Dendritic cell treated with granulocyte-macrophage colony-stimulating factor and Interleukin-4, amounts not matched to agents 40 ng/mL and 50 ng/mL, for 4 days (primary cell): ENCODE data around the gene TC2N.
"Not testable (repeated sequence)": the region's sequence is repeated elsewhere in the genome, so short reads cannot be mapped to it uniquely, and the experiment has no call there.

ENCODE experiments used
- H3K27ac Mint-ChIP-seq: one replicate; pipeline ENCODE4 v1.8.0; 2022; ENCODE audit warnings: mild to moderate bottlenecking, mixed read lengths
- H3K27me3 Mint-ChIP-seq: one replicate; pipeline ENCODE4 v1.8.0; 2022; ENCODE audit warnings: mild to moderate bottlenecking, mixed read lengths
- H3K36me3 Mint-ChIP-seq: one replicate; pipeline ENCODE4 v1.8.0; 2022; ENCODE audit warnings: low read depth, mixed read lengths
- H3K4me1 Mint-ChIP-seq: one replicate; pipeline ENCODE4 v1.8.0; 2022; ENCODE audit warnings: low read depth, mixed read lengths
- H3K4me3 Mint-ChIP-seq: one replicate; pipeline ENCODE4 v1.8.0; 2022; ENCODE audit warnings: mild to moderate bottlenecking, moderate library complexity, mixed read lengths
- H3K9me3 Mint-ChIP-seq: one replicate; pipeline ENCODE4 v1.8.0; 2022; ENCODE audit warnings: mixed read lengths
- intact Hi-C: fragments of 100-400 bp; cut with micrococcal nuclease; formaldehyde crosslinking; loops from one replicate; pipeline ENCODE4 v1.15.0; 2022

Gene TC2N

DNA sequence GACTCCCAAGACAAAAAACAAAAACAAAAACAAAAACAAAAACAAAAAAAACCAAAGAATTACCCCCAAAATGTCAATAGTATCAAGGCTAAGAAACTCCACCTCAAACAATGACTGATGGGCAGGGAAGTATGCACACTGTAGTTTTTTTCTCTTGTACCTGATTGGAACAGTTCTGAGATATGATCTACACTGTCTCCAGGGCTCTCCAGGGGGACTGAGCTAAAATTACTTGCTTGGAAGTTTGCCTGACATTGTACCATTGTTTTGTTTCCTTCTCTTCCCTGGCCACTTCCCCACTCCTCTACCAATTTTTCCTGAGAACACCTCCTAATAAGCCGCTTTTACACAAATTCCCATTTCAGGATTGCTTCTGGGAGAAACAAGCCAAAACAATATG lies 113.2 kb downstream of the TC2N start:
- intact Hi-C loops, result no loop called here
- no peak overlapping the region for H3K4me3 Mint-ChIP-seq
- no peak overlapping the region for H3K27ac Mint-ChIP-seq
- no peaks in the 10 kb centered on the region for H3K27me3 Mint-ChIP-seq
- no peaks in the 10 kb centered on the region for H3K36me3 Mint-ChIP-seq
- H3K4me1 Mint-ChIP-seq, result no peaks in the 10 kb centered on the region
- H3K9me3 Mint-ChIP-seq, result peaks cover 2% of the 10 kb centered on the region

DNA sequence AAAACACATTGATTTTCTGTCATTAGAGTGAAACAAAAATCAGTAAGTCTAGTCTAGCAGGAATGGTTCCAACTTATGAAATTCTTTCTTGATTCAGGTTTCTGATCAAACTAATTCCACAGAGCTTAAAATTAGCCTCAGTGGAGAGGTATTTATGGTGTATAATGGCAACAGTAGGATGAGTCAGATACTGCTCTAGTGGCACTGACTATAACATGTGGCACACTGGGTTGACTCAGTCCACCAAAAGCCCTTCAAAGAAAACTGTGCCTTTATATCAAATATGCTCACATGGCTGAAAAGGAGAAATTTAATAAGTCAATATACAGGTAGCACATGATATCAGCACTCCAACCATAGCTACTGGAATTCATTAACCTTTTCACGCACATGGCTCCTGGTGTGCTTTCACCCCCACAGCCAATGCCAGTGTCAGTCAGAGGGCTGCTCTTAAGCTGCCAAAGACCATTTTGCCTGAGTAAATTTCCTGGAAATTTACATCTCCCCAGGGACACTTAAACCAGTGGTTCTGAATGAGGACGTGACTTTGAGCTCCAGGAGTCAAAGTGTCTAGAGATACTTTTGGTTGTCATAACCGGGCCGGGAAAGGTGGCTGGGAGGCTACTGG lies 113.7 kb downstream of the TC2N start:
- Mint-ChIP-seq H3K27ac (no peak overlapping the region), H3K9me3 (no peaks in the 10 kb centered on the region), H3K4me3 (no peak overlapping the region), H3K36me3 (no peaks in the 10 kb centered on the region), H3K27me3 (no peaks in the 10 kb centered on the region), H3K4me1 (no peaks in the 10 kb centered on the region)
- intact Hi-C loops, result no loop called here

DNA sequence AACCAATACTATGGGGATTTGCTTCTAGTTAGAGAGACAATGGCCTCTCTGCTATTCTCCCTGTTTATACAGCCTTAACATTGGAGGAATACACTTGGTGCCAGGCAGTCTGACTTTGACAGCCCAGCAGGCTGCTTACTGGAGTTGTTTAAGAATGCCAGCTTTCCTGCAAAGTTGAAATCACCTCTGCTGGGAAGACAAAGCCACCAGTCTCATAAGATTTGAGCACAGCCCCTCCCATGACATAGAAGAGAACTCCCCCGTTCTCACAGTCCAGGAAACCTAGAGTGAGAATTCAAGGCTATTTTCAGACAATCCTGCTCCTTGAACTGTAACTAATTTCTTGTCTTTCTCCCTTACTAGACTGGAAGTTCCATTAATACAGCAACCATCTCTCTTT lies 114.4 kb downstream of the TC2N start:
- Mint-ChIP-seq H3K4me1 (no peaks in the 10 kb centered on the region), H3K9me3 (no peaks in the 10 kb centered on the region), H3K4me3 (no peak overlapping the region), H3K36me3 (no peaks in the 10 kb centered on the region), H3K27me3 (no peaks in the 10 kb centered on the region), H3K27ac (no peak overlapping the region)
- intact Hi-C loops, result no loop called here

DNA sequence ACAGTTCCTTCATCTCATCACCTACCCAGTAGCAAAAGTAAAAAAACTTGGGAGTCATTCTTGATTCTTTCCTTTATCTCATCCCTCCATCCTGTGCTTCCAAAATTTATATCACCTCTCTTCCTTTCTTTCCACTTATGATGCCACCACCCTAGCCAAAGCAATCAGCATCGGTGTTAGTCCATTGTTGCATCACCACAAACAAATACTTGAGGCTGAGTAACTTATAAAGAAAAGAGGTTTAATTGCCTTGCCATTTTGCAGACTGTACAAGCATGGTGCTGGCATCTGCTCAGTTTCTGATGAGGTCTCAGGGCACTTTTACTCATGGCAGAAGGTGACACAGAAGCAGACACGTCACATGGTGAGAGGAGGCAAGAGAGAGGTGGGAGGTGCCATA lies 115.6 kb downstream of the TC2N start:
- no peaks in the 10 kb centered on the region for H3K4me1 Mint-ChIP-seq
- no peaks in the 10 kb centered on the region for H3K9me3 Mint-ChIP-seq
- intact Hi-C loops, result no loop called here
- no peak overlapping the region for H3K4me3 Mint-ChIP-seq
- H3K36me3 Mint-ChIP-seq, result no peaks in the 10 kb centered on the region
- H3K27ac Mint-ChIP-seq, result no peak overlapping the region
- no peaks in the 10 kb centered on the region for H3K27me3 Mint-ChIP-seq

DNA sequence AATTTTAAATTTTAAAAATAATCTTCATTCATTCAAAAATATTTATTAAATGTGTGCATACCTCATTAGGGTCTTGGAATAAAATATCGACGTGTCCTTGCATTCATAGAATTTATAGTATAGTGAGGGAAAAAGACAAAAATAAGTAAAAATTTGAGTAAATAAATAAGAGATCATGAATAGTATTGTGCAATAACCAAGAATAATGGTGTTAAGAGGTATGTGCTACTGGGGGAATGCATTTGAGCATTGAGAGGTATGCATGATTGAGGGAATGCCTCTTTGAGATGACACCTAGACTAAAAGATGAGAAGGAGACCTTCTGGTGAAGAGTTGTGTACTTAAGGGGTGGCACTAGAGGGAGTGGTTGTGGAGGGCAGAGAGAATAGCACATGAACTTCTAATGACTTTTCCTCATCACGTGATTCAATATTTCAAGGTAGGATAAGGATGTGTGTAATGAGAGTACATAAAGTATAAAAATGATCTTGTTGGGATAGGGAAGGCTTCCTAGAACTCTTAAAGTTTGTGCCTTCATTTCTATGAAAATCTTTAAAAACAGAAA lies 116.6 kb downstream of the TC2N start:
- H3K27ac Mint-ChIP-seq, result no peak overlapping the region
- intact Hi-C loops, result no loop called here

DNA sequence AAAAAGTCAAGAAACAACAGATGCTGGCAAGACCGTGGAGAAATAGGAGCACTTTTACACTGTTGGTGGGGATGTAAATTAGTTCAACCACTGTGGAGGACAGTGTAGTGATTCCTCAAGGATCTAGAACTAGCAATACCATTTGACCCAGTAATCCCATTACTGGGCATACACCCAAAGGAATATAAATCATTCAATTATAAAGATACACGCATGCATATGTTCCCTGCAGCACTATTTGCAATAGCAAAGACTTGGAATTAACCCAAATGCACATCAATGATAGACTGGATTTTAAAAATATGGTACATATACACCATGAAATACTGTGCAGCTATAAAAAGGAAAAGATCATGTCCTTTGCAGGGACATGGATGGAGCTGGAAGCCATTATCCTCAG lies 117.5 kb downstream of the TC2N start:
- no peaks in the 10 kb centered on the region for H3K36me3 Mint-ChIP-seq
- intact Hi-C loops, result no loop called here
- H3K4me1 Mint-ChIP-seq, result no peaks in the 10 kb centered on the region
- no peak overlapping the region for H3K4me3 Mint-ChIP-seq
- no peak overlapping the region for H3K27ac Mint-ChIP-seq
- no peaks in the 10 kb centered on the region for H3K9me3 Mint-ChIP-seq
- no peaks in the 10 kb centered on the region for H3K27me3 Mint-ChIP-seq

More for the DNA sequence above, 116.6 kb downstream of the TC2N start:
- Mint-ChIP-seq H3K4me3 (no peak overlapping the region), H3K9me3 (no peaks in the 10 kb centered on the region), H3K36me3 (no peaks in the 10 kb centered on the region), H3K4me1 (no peaks in the 10 kb centered on the region), H3K27me3 (no peaks in the 10 kb centered on the region)

DNA sequence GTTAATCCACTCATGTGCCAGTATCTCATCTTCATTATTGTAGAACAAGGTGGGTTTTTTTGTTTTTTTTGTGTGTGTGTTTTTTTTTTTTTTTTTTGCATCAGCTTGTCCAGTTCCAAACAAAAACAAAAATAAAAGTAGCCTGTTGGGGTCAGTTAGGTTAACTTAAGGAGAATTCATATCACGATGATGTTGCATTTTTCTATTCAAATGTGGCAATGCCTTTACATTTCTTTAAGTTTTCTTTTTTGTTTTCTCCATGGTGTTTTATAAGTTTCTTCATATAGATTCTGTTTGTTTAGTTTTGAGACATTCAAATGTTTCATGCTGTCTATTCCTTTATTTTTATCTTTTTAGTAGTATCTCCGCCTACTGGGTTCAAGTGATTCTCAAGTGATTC lies 119.3 kb downstream of the TC2N start:
- Mint-ChIP-seq H3K4me1 (peaks cover 3% of the 10 kb centered on the region), H3K4me3 (no peak overlapping the region), H3K27ac (no peak overlapping the region), H3K9me3 (no peaks in the 10 kb centered on the region), H3K36me3 (no peaks in the 10 kb centered on the region), H3K27me3 (no peaks in the 10 kb centered on the region)
- intact Hi-C loops, result no loop called here

DNA sequence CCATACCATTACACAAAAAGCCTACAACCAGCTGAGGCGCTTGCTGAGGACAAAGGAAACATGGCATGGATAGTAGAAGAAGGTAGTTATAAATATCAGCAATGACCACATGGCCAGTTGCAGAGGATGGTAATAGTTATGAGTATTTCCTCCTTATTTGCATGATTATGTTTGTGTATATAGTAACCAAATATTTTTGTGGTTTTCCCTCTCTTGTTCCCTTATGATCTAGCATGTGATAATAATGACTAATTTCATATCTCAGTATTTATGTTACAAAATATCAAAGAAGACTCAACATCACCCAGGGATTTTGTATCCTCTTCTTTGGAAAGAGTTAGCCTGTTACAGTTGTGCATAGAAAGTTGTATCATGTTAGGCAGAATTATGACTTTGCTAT lies 122.0 kb downstream of the TC2N start:
- Mint-ChIP-seq H3K36me3 (no peaks in the 10 kb centered on the region), H3K9me3 (no peaks in the 10 kb centered on the region), H3K4me3 (no peak overlapping the region), H3K27me3 (no peaks in the 10 kb centered on the region), H3K27ac (no peak overlapping the region), H3K4me1 (peaks cover 7% of the 10 kb centered on the region)
- intact Hi-C loops, result no loop called here

DNA sequence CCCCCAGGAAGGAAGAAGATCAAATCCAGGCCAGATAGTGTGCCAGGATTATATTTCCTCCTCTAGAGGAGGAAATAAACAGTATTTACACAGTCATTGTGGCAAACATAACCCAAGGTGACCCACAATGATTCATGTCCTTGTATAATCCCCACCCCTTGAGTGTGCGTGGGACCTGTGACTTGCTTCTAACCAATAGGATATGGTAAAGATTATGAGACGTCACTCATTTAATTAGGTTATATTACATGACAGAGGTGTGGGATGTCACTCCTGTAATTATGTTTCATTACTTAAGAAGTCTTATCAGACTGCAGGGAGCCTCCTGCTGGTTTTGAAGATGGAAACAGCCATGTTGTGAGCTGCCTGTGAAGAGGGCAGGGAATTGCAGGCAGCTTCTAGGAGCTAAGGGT lies 123.3 kb downstream of the TC2N start:
- H3K4me3 Mint-ChIP-seq, result no peak overlapping the region
- H3K27me3 Mint-ChIP-seq, result no peaks in the 10 kb centered on the region
- H3K27ac Mint-ChIP-seq, result no peak overlapping the region
- peaks cover 7% of the 10 kb centered on the region for H3K4me1 Mint-ChIP-seq
- no peaks in the 10 kb centered on the region for H3K36me3 Mint-ChIP-seq
- no peaks in the 10 kb centered on the region for H3K9me3 Mint-ChIP-seq
- intact Hi-C loops, result no loop called here

DNA sequence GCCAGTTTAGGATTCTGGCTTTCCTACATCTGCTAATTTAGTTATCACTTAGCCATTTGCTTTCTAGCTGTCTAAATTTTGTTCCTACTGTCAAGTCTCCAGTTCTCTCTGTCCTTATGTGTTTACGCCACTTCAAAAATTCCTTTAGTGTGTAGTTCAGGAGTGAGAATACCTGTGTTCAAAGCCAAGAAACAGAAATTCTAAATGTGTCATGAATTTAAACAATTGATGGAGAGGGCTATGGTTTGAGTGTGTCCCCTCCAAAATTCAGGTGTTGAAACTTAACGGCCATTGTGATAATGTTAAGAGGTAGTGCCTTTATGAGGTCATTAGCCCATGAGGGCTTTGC lies 124.1 kb downstream of the TC2N start:
- H3K27ac Mint-ChIP-seq, result no peak overlapping the region
- intact Hi-C loops, result no loop called here
- H3K36me3 Mint-ChIP-seq, result no peaks in the 10 kb centered on the region
- H3K4me3 Mint-ChIP-seq, result no peak overlapping the region
- H3K9me3 Mint-ChIP-seq, result no peaks in the 10 kb centered on the region
- H3K27me3 Mint-ChIP-seq, result no peaks in the 10 kb centered on the region
- H3K4me1 Mint-ChIP-seq, result peaks cover 7% of the 10 kb centered on the region

DNA sequence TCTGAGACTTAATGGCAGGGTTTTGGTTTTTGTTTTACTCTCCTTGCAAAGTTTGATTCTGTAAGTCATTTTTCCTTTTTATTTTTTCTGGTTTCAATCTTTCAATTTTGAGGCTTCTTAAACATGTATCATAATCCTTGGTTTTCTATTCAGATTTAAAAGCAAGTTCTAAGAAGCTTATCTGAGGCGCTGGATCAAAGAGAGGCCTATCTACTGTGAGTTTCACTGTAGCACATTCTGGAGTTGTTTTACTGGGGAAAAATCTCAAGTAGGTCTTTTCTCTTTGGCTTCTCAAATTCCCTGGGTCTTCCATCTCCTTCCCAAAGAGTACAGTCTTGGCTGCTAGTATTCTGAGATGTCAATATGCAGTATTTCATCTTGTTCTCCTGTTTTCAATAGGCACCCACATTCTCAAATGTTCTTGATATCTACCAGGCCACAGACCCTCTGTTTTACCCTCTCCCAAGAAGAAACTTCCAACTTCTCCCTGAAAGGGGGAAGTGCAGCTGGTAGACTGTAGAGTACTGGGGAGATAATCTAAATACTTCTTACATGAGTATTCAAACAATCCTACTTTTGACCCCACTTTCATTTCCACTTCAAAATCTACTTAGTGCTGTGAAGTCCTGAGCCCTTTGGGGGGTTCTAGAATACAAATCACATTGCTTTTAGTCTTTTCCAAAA lies 124.6 kb downstream of the TC2N start:
- Mint-ChIP-seq H3K4me1 (peaks cover 7% of the 10 kb centered on the region), H3K36me3 (no peaks in the 10 kb centered on the region), H3K27ac (no peak overlapping the region), H3K9me3 (no peaks in the 10 kb centered on the region), H3K27me3 (no peaks in the 10 kb centered on the region), H3K4me3 (no peak overlapping the region)
- intact Hi-C loops, result no loop called here

DNA sequence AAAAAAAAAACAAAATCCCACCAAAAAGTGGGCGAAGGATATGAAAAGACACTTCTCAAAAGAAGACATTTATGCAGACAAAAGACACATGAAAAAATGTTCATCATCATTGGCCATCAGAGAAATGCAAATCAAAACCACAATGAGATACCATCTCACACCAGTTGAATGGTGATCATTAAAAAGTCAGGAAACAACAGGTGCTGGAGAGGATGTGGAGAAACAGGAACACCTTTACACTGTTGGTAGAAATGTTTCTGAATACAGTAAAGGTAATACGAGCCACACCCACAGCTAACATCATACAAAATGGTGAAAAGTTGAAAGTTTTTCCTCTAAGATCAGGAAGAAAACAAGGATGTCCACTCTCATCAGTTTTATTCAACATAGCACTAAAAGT lies 127.5 kb downstream of the TC2N start:
- H3K4me1 Mint-ChIP-seq, H3K36me3 Mint-ChIP-seq, H3K4me3 Mint-ChIP-seq, H3K27me3 Mint-ChIP-seq, H3K27ac Mint-ChIP-seq, intact Hi-C loops, H3K9me3 Mint-ChIP-seq: not testable (repeated sequence)

DNA sequence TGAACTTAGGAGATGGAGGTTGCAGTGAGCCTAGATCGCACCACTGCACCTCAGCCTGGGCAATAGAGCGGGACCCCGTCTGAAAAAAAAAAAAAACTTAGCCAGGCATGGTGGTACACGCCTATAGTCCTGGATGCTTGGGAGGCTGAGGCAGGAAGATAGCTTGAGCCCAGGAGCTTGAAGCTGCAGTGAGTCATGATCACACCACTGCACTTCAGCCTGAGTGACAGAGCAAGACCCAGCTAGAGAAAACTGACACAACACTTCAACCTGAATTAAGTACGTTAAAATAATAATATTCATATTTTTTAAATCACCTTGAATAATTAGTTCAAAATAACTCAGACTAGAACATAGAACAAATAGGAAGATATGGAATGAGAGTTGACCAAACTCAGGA lies 129.7 kb downstream of the TC2N start:
- Mint-ChIP-seq H3K36me3 (no peaks in the 10 kb centered on the region), H3K27me3 (peaks cover 3% of the 10 kb centered on the region), H3K4me3 (no peak overlapping the region), H3K9me3 (no peaks in the 10 kb centered on the region), H3K27ac (no peak overlapping the region), H3K4me1 (peaks cover under 1% of the 10 kb centered on the region)
- intact Hi-C loops, result no loop called here

DNA sequence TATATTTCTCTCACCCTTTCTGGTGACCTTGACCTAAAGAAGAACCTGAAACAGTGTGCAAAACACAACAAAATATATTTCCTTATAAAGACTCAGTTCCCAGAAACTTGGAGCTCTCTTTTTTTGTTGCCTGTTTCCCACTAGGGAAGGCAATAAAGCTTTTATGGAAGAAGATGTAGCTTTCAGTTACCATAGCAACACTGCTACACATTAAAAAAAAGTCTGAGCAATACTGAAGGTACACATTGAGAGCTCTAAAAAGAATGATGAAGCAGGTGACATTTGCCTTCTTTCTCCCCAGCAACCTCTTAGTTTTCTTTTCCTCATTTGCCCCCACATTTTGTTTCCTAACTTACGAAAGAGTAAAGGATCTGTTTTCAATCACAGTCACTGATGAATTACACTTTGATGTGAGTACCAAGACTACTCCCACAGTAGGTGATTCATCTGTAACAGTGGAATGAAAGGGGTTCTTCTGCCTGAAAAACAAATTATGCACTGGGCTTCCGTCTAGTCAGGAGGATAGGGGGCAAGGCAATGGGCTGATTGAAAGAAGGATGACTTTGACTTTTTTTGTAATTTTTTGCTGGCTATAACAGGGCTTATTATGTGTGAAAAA lies 134.4 kb downstream of the TC2N start:
- H3K4me1 Mint-ChIP-seq, result no peaks in the 10 kb centered on the region
- H3K27ac Mint-ChIP-seq, result no peak overlapping the region
- intact Hi-C loops, result no loop called here
- H3K36me3 Mint-ChIP-seq, result no peaks in the 10 kb centered on the region
- H3K4me3 Mint-ChIP-seq, result no peak overlapping the region
- no peaks in the 10 kb centered on the region for H3K9me3 Mint-ChIP-seq
- peaks cover 3% of the 10 kb centered on the region for H3K27me3 Mint-ChIP-seq
